ENCODE data around the gene KRTAP19-7.

Gene KRTAP19-7

DNA sequence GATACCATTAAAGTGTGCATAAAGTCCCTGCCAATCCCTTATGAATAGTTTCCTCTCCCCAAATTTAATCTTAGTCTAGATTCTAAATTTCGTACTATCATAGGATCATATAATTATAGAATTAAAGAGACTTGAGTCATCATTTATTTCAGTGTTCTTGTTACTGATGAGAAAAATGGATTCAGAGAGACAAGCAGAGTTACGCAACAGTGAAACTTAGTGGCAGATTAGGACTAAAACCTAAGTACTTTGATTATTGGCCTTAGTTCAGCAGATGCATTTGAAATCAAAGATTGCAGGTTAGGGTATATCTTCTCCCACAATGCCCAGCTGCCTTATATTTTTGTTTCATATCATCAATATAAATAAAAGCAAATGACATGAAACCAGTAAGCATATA, 843 bp upstream of the KRTAP19-7 start:
- Histone ChIP-seq H3K9me3 (ENCODE audit: insufficient read depth, low read length) (no peaks in the 10 kb centered on the region), H2AFZ (ENCODE audit: low read depth, low read length, severe bottlenecking) (no peak overlapping the region), H3K27ac (ENCODE audit: low read depth, low read length) (no peak overlapping the region), H4K20me1 (ENCODE audit: low read depth, low read length) (no peaks in the 10 kb centered on the region), H3K79me2 (ENCODE audit: insufficient read depth, low read length) (no peaks in the 10 kb centered on the region), H3K9ac (ENCODE audit: low read length) (no peak overlapping the region), H3K9me2 (replicated peaks; ENCODE audit: insufficient read depth, low read length) (no peaks in the 10 kb centered on the region), H3K4me2 (ENCODE audit: low read depth, low read length, poor library complexity, severe bottlenecking) (no peak overlapping the region), H3K27me3 (ENCODE audit: low read length) (no peaks in the 10 kb centered on the region), H3F3A (ENCODE audit: insufficient read depth) (no peaks in the 10 kb centered on the region), H3K4me3 (ENCODE audit: insufficient read depth, low read length, poor library complexity, severe bottlenecking) (no peak overlapping the region), H3K36me3 (ENCODE audit: low read length) (no peaks in the 10 kb centered on the region)
- no peak for TF ChIP-seq EZH2phosphoT487 (conservative IDR thresholded peaks at IDR 0.05; ENCODE audit: low read length)
- TF ChIP-seq, protein P1, sequence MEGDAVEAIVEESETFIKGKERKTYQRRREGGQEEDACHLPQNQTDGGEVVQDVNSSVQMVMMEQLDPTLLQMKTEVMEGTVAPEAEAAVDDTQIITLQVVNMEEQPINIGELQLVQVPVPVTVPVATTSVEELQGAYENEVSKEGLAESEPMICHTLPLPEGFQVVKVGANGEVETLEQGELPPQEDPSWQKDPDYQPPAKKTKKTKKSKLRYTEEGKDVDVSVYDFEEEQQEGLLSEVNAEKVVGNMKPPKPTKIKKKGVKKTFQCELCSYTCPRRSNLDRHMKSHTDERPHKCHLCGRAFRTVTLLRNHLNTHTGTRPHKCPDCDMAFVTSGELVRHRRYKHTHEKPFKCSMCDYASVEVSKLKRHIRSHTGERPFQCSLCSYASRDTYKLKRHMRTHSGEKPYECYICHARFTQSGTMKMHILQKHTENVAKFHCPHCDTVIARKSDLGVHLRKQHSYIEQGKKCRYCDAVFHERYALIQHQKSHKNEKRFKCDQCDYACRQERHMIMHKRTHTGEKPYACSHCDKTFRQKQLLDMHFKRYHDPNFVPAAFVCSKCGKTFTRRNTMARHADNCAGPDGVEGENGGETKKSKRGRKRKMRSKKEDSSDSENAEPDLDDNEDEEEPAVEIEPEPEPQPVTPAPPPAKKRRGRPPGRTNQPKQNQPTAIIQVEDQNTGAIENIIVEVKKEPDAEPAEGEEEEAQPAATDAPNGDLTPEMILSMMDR (IDR thresholded peaks at IDR 0.05; ENCODE audit: insufficient read depth, low read length, poor library complexity, severe bottlenecking), result no peak

DNA sequence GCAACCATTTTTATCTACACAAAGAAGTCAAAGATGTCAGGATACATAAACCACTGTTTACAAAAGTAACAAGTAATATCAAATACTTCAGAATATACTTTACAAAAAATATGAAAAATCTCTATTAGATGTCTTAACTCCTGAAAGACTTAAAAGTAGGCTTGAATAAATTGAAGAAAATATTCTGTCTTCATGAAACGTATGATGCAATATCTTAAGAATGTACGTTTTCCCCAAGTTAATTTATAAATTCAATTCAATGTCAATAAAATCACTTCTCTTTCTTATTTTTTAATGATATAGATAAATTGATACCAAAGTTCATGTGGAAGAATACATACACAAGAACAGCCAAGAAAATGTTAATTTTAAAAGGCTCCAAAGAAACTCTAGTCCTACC, 6.0 kb downstream of the KRTAP19-7 start:
- no peak for TF ChIP-seq EZH2phosphoT487 (conservative IDR thresholded peaks at IDR 0.05; ENCODE audit: low read length)
- H3K79me2 ChIP-seq (ENCODE audit: insufficient read depth, low read length), result no peaks in the 10 kb centered on the region
- peaks cover 5% of the 10 kb centered on the region; the same call in 1 of the 2 replicates for H3K9me3 ChIP-seq (ENCODE audit: insufficient read depth, low read length)
- H3K27me3 ChIP-seq (ENCODE audit: low read length), result no peaks in the 10 kb centered on the region
- H2AFZ ChIP-seq (ENCODE audit: low read depth, low read length, severe bottlenecking), result no peak overlapping the region
- H3K4me2 ChIP-seq (ENCODE audit: low read depth, low read length, poor library complexity, severe bottlenecking), result no peak overlapping the region
- H3F3A ChIP-seq (ENCODE audit: insufficient read depth), result no peaks in the 10 kb centered on the region
- no peaks in the 10 kb centered on the region for H3K9me2 ChIP-seq (replicated peaks; ENCODE audit: insufficient read depth, low read length)
- no peaks in the 10 kb centered on the region for H4K20me1 ChIP-seq (ENCODE audit: low read depth, low read length)
- H3K9ac ChIP-seq (ENCODE audit: low read length), result no peak overlapping the region
- no peak overlapping the region for H3K27ac ChIP-seq (ENCODE audit: low read depth, low read length)
- no peak overlapping the region for H3K4me3 ChIP-seq (ENCODE audit: insufficient read depth, low read length, poor library complexity, severe bottlenecking)
- H3K36me3 ChIP-seq (ENCODE audit: low read length), result no peaks in the 10 kb centered on the region

DNA sequence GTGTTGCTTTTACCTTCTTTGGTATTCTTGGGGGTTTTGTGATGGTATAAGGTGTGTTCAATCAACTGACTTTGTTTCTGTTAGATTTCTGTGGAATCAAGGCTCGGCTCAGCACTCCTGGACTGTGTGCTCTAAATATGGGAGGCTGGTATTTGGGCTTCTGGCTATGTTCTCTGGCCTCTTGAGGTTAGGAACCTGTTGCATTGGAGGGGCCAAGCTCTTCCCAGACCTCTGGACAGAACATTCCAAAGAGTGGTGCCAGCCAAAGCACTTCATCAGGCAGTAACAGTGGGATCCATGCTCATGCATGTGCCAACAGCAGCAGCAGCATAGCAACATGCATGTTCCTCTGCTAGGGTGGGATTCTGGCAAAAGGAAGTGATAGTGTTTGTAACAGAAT, 8.3 kb downstream of the KRTAP19-7 start:
- Histone ChIP-seq H3K9me3 (ENCODE audit: insufficient read depth, low read length) (peaks cover 5% of the 10 kb centered on the region; the same call in 1 of the 2 replicates), H3F3A (ENCODE audit: insufficient read depth) (no peaks in the 10 kb centered on the region), H3K36me3 (ENCODE audit: low read length) (no peaks in the 10 kb centered on the region), H3K4me2 (ENCODE audit: low read depth, low read length, poor library complexity, severe bottlenecking) (no peak overlapping the region), H3K27me3 (ENCODE audit: low read length) (no peaks in the 10 kb centered on the region), H3K27ac (ENCODE audit: low read depth, low read length) (no peak overlapping the region), H4K20me1 (ENCODE audit: low read depth, low read length) (no peaks in the 10 kb centered on the region), H3K9ac (ENCODE audit: low read length) (no peak overlapping the region), H3K79me2 (ENCODE audit: insufficient read depth, low read length) (no peaks in the 10 kb centered on the region), H2AFZ (ENCODE audit: low read depth, low read length, severe bottlenecking) (no peak overlapping the region), H3K9me2 (replicated peaks; ENCODE audit: insufficient read depth, low read length) (no peaks in the 10 kb centered on the region), H3K4me3 (ENCODE audit: insufficient read depth, low read length, poor library complexity, severe bottlenecking) (no peak overlapping the region)
- TF ChIP-seq, protein P1 (IDR thresholded peaks at IDR 0.05; ENCODE audit: insufficient read depth, low read length, poor library complexity, severe bottlenecking), result no peak
- no peak for TF ChIP-seq EZH2phosphoT487 (conservative IDR thresholded peaks at IDR 0.05; ENCODE audit: low read length)

DNA sequence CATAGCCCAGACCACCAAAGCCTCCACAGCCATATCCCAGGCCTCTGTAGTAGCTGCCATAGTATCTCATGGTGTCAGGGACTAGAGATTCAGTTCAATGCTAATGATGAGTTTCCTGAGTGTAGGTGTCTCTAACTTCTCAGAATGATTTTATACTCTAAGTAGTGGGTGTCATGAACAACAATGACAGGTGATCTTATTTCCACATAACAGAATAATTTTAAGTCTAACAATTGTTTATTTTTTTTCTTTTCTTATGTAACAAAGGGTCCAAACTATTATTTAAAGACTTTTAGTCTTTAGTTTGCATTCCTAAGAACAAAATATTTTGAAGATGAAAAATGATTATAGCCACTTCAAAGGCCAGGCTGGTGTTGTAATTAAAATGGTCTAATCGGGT, 19.4 kb downstream of the KRTAP19-7 start, which contains the start of gene KRTAP19-6:
Gene KRTAP19-6, minus strand, starts transcription at position 101 of the 400 bp plus-strand sequence. Its CDS starts 31 bp downstream, at position 70.
- H2AFZ ChIP-seq (ENCODE audit: low read depth, low read length, severe bottlenecking), result no peak within 1 kb of the TSS
- H3K27me3 ChIP-seq (ENCODE audit: low read length), result no peaks in the 10 kb centered on the region
- TF ChIP-seq, protein P1 (IDR thresholded peaks at IDR 0.05; ENCODE audit: insufficient read depth, low read length, poor library complexity, severe bottlenecking), result no peak
- TF ChIP-seq EZH2phosphoT487 (conservative IDR thresholded peaks at IDR 0.05; ENCODE audit: low read length), result no peak
- no peak within 1 kb of the TSS for H3K27ac ChIP-seq (ENCODE audit: low read depth, low read length)
- no peaks in the 10 kb centered on the region for H3F3A ChIP-seq (ENCODE audit: insufficient read depth)
- H3K79me2 ChIP-seq (ENCODE audit: insufficient read depth, low read length), result no peaks in the 10 kb centered on the region
- H4K20me1 ChIP-seq (ENCODE audit: low read depth, low read length), result no peaks in the 10 kb centered on the region
- no peaks in the 10 kb centered on the region; the same call in 1 of the 2 replicates for H3K36me3 ChIP-seq (ENCODE audit: low read length)
- H3K4me3 ChIP-seq (ENCODE audit: insufficient read depth, low read length, poor library complexity, severe bottlenecking), result no peak within 1 kb of the TSS
- 0 out of 2 replicates have a peak, but pooled peaks cover 3% of the 10 kb centered on the region for H3K9me3 ChIP-seq (ENCODE audit: insufficient read depth, low read length)
- no peaks in the 10 kb centered on the region for H3K9me2 ChIP-seq (replicated peaks; ENCODE audit: insufficient read depth, low read length)
- no peak within 1 kb of the TSS for H3K9ac ChIP-seq (ENCODE audit: low read length)
- H3K4me2 ChIP-seq (ENCODE audit: low read depth, low read length, poor library complexity, severe bottlenecking), result no peak within 1 kb of the TSS
